HL-60 (cell line): ENCODE results near the gene RSBN1L.
"Not testable (repeated sequence)": the region's sequence is repeated elsewhere in the genome, so short reads cannot be mapped to it uniquely, and the experiment has no call there.

Source experiments
- DNase-seq, 2 experiments: peaks; one replicate each; pipeline ENCODE4 v3.0.0-alpha.2; 2010 to 2020; ENCODE audit warnings: low read depth in 1 of 2, low spot score in 1 of 2
- H3K27ac ChIP-seq: fragments of 250-450 bp; sonication (Bioruptor Pico); replicated peaks from 2 replicates; pipeline ENCODE4 v1.5.1; 2020; ENCODE audit warnings: mild to moderate bottlenecking, moderate library complexity
- H3K27me3 ChIP-seq: fragments of 250-450 bp; sonication (Bioruptor Pico); 2 replicates; pipeline ENCODE4 v1.5.1; 2021; ENCODE audit warnings: mild to moderate bottlenecking, moderate library complexity; ENCODE audit not compliant: insufficient read depth, poor library complexity, severe bottlenecking
- H3K4me3 ChIP-seq: replicated peaks from 2 replicates; pipeline ENCODE4 v1.5.1; 2011; ENCODE audit warnings: mild to moderate bottlenecking, control low read depth, low read length; ENCODE audit not compliant: insufficient read depth
- GABPA ChIP-seq: IDR thresholded peaks from 2 replicates; pipeline ENCODE4 v1.6.1; 2012; ENCODE audit warnings: low read depth
- POLR2AphosphoS5 ChIP-seq: IDR thresholded peaks from 2 replicates; pipeline ENCODE4 v1.6.1; 2012; ENCODE audit warnings: low read depth
- SPI1 ChIP-seq: IDR thresholded peaks from 2 replicates; pipeline ENCODE4 v1.6.1; 2012; ENCODE audit warnings: low read depth, mild to moderate bottlenecking, borderline replicate concordance
- TF ChIP-seq, protein P1 (sequence below): IDR thresholded peaks from one replicate; pipeline ENCODE4 v1.5.1; 2011; ENCODE audit warnings: low read length, control low read depth, inconsistent platforms; ENCODE audit not compliant: insufficient read depth
- TF ChIP-seq, protein P2 (sequence below): IDR thresholded peaks from 2 replicates; pipeline ENCODE4 v1.6.1; 2012; ENCODE audit warnings: low read depth; ENCODE audit not compliant: insufficient replicate concordance

Gene RSBN1L

DNA sequence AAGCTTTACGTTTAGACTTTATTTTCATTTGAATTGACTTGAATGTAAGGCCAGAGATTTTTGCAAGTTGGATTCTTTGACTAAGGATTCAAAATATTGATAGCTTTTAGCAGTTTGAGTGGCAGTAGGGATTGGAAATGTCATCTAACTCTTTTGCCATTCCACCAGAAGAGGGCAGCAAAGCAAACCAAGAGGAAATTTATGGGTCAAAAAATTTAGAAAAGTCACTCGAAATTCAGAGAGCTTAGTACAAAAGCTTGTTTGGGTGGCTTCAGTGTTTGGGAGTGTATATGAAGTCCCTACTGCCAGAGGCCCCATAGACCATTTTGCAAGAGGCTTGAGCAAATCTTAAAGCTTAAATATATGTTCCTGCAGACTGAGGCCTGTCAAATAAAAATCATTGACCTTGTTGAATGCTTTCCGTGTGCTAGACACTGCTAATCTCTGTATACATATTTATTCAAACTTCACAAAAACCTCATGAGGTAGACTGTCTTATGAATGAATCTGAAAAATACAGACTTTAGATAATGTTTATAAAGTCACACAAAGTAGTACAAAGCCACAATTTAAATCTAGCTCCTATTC is 44.6 kb upstream of the RSBN1L start:
- peak in 1 of 2 experiments; percentile 45 for DNase-seq
- Histone ChIP-seq H3K27me3 (no peaks in the 10 kb centered on the region), H3K4me3 (no peak overlapping the region), H3K27ac (0 out of 2 replicates have a peak overlapping the region, but pooled peaks have one; percentile 9)
- no peak for TF ChIP-seq GABPA
- TF ChIP-seq, protein P1, sequence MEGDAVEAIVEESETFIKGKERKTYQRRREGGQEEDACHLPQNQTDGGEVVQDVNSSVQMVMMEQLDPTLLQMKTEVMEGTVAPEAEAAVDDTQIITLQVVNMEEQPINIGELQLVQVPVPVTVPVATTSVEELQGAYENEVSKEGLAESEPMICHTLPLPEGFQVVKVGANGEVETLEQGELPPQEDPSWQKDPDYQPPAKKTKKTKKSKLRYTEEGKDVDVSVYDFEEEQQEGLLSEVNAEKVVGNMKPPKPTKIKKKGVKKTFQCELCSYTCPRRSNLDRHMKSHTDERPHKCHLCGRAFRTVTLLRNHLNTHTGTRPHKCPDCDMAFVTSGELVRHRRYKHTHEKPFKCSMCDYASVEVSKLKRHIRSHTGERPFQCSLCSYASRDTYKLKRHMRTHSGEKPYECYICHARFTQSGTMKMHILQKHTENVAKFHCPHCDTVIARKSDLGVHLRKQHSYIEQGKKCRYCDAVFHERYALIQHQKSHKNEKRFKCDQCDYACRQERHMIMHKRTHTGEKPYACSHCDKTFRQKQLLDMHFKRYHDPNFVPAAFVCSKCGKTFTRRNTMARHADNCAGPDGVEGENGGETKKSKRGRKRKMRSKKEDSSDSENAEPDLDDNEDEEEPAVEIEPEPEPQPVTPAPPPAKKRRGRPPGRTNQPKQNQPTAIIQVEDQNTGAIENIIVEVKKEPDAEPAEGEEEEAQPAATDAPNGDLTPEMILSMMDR = peak; percentile 64

DNA sequence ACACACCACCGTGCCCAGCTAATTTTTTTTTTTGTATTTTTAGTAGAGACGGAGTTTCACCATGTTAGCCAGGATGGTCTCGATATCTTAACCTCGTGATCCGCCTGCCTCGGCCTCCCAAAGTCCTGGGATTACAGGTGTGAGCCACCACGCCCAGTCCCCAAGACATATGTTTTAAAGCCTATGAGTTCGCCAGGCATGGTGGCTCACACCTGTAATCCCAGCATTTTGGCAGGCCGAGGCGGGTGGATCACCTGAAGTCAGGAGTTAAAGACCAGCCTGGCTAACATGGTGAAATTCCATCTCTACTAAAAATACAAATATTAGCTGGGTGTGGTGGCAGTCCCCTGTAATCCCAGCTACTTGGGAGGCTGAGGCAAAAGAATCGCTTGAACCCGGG is 43.4 kb upstream of the RSBN1L start:
- DNase-seq, H3K27me3 ChIP-seq, H3K4me3 ChIP-seq, H3K27ac ChIP-seq: not testable (repeated sequence)

DNA sequence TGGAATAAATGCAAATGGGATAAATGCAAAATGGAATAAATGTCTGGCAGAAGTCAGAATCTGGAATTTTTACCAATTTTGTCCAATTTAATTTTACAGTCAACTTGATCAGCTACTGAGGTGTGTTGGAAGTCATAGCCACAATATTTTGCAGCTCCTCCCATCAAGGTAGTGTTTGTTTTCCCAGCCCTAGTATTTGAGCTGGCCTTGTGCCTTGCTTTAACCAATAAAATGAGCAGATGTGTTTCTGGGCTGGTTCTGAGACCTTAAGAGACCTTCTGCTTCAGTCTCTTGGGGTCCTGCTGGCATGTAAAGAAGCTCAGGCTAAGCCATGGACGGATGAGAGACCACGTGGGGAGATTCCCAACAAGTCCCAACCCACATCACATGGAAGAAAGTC is 42.7 kb upstream of the RSBN1L start:
- Histone ChIP-seq H3K4me3 (no peak overlapping the region), H3K27me3 (no peaks in the 10 kb centered on the region), H3K27ac (no peak overlapping the region)
- TF ChIP-seq, protein P1 = no peak
- TF ChIP-seq, protein P2, sequence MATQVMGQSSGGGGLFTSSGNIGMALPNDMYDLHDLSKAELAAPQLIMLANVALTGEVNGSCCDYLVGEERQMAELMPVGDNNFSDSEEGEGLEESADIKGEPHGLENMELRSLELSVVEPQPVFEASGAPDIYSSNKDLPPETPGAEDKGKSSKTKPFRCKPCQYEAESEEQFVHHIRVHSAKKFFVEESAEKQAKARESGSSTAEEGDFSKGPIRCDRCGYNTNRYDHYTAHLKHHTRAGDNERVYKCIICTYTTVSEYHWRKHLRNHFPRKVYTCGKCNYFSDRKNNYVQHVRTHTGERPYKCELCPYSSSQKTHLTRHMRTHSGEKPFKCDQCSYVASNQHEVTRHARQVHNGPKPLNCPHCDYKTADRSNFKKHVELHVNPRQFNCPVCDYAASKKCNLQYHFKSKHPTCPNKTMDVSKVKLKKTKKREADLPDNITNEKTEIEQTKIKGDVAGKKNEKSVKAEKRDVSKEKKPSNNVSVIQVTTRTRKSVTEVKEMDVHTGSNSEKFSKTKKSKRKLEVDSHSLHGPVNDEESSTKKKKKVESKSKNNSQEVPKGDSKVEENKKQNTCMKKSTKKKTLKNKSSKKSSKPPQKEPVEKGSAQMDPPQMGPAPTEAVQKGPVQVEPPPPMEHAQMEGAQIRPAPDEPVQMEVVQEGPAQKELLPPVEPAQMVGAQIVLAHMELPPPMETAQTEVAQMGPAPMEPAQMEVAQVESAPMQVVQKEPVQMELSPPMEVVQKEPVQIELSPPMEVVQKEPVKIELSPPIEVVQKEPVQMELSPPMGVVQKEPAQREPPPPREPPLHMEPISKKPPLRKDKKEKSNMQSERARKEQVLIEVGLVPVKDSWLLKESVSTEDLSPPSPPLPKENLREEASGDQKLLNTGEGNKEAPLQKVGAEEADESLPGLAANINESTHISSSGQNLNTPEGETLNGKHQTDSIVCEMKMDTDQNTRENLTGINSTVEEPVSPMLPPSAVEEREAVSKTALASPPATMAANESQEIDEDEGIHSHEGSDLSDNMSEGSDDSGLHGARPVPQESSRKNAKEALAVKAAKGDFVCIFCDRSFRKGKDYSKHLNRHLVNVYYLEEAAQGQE = no peak
- TF ChIP-seq SPI1 = no peak
- TF ChIP-seq POLR2AphosphoS5 = no peak
- no peak for TF ChIP-seq GABPA
- no peak for DNase-seq

DNA sequence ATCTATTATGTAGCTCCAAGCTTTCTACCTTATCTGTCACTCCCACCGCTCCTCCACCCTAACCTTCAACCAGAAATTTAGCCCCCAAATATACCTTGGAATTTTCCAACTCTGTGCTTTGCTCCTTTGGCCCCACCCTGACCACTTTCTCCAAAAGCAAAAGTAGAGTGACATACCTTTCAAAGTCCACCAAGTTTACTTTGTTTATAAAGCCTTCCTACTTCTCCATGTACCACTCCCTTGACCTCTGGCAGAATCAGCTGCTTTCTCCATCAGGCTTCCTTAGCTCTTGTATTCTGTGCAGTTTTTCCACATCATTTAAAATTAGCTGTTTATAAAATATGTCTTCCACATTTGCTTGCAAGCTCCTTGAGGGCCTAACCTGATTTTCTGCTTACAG is 40.9 kb upstream of the RSBN1L start:
- Histone ChIP-seq H3K27ac (no peak overlapping the region), H3K27me3 (no peaks in the 10 kb centered on the region), H3K4me3 (no peak overlapping the region)
- TF ChIP-seq, protein P1 = no peak
- TF ChIP-seq GABPA = no peak
- no peak for TF ChIP-seq POLR2AphosphoS5
- TF ChIP-seq, protein P2 = no peak
- no peak for TF ChIP-seq SPI1
- no peak for DNase-seq
